ENCODE results near the gene ZBTB7A. TPM values are rescaled to one million over a fixed set of nuclear protein-coding genes. Genes with fewer than 3 reads are reported as not detected.

Gene ZBTB7A
- 9.3 TPM for polyA plus RNA-seq (2013, experiment 1 of 2)
- polyA plus RNA-seq (2013, experiment 2 of 2), result 10.2 TPM

DNA sequence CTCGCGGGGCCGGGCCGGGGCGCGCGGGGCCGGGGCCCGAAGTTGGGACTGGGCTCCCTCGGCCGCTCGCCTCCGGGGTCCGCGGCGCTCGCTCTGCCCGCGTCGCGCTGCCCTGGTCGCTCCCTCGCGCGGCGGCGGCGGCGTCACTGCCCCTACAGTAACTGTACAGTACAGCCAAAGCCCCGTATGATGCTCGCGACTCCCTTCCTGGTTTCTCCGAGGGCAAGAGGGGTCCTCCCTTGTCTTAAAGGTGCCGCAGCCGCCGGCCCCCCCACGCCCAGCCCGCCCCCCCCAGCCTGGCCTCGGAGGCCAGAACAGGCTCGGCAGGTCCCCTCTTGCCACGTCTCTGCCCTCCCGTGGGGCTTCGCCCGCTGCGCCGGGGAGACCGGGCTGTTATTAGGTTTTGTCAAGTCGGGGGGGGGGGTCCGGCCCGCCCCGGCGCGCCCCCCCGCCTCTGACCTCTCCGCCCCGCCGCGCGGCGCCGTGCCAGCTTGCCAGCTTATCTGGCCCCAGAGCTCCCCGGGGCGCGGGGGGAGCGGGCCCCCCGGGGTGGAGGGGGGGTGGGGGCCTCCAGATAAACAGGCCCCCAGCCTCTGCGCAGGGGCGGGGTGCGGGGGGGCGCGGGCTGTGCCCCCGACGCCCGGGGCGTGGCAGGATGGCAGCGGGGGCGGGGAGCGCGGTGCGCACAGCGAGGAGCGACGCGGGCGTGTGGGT lies at the start of gene ZBTB7A:
Gene ZBTB7A, minus strand, starts transcription at position 218 of the 714 bp plus-strand sequence. CDS start 11,667 bp downstream, outside the sequence.
- Histone ChIP-seq H2AFZ (ENCODE audit: low read length) (peak within 1 kb of the TSS; percentile 92), H3K36me3 (replicated peaks in 1 of 2; ENCODE audit: control insufficient read depth in 2 of 2, insufficient read depth in 2 of 2, low read length in 2 of 2) (peaks cover 2 to 6% of the 10 kb centered on the region in 2 donors), H3K27me3 (ENCODE audit: control insufficient read depth in 3 of 3, insufficient read depth in 3 of 3, low read depth in 1 of 3, low read length in 3 of 3) (peaks cover 4 to 21% (median 20%) of the 10 kb centered on the region in 3 experiments), H3K79me1 (ENCODE audit: low read depth, low read length) (peaks cover 20% of the 10 kb centered on the region), H3K14ac (ENCODE audit: low read length) (no peak within 1 kb of the TSS), H3K4me2 (ENCODE audit: insufficient read depth, low read length, poor library complexity, severe bottlenecking) (peak within 1 kb of the TSS; percentile 97), H2AK5ac (ENCODE audit: low read depth, low read length) (peak within 1 kb of the TSS; percentile 46), H3K4ac (ENCODE audit: low read length) (no peak within 1 kb of the TSS), H3K23ac (ENCODE audit: low read depth, low read length, poor library complexity) (peak within 1 kb of the TSS; percentile 39), H2BK5ac (ENCODE audit: low read length) (no peak within 1 kb of the TSS), H3K4me1 (ENCODE audit: control insufficient read depth in 2 of 2, insufficient read depth in 1 of 2, low read depth in 1 of 2, low read length in 2 of 2) (peaks cover 4 to 7% of the 10 kb centered on the region in 2 donors), H3K18ac (ENCODE audit: low read length) (peak within 1 kb of the TSS; percentile 94), H2BK120ac (ENCODE audit: low read depth, low read length) (peak within 1 kb of the TSS; percentile 81), H3K27ac (replicated peaks; ENCODE audit: low read length) (no peak within 1 kb of the TSS), H3K9me3 (replicated peaks in 1 of 2; ENCODE audit: control insufficient read depth in 2 of 2, insufficient read depth in 1 of 2, low read depth in 1 of 2, low read length in 2 of 2) (peaks cover 0 to 1% of the 10 kb centered on the region in 2 donors), H3K4me3 (ENCODE audit: low read length in 2 of 2) (peak within 1 kb of the TSS; percentile 59 to 82), H2BK15ac (ENCODE audit: low read length) (peak within 1 kb of the TSS; percentile 85), H2BK12ac (ENCODE audit: low read length) (peak within 1 kb of the TSS; percentile 22), H4K91ac (ENCODE audit: low read depth, low read length, poor library complexity) (no peak within 1 kb of the TSS), H3K9ac (ENCODE audit: low read depth, low read length, poor library complexity) (peak within 1 kb of the TSS; percentile 91), H4K8ac (ENCODE audit: low read depth, low read length) (no peak within 1 kb of the TSS)
- DNase-seq (ENCODE audit: low spot score), result no peak
- no CpG with 5 or more reads among the region's 85 CpGs for WGBS, 2 donors (ENCODE audit: extremely low coverage in 2 of 2, insufficient read length in 2 of 2, insufficient replicate concordance in 1 of 2)

DNA sequence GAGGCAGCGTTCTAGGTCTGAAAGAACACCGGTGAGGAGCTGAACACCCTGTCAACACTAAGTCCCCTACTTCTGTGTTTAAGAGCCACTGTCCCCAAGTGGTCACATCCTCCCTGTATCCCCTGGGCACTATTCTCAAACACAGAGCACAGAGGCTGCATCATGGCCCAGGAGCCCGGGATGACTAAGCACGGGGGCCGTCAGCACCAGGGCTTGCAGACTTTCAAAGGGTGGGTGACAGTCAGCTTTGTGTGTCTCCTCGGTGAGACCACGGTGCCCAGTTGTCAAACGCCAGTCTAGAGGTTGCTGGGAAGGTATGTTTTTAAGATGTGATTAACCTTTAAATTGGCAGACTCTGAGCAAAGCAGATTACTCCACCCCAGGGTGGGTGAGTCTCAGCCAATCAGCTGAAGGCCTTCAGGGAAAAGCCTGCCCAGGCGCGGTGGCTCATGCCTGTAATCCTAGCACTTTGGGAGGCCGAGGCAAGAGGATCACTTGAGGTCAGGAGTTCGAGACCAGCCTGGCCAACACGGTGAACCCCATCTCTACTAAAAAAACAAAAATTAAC lies 49.2 kb upstream of the ZBTB7A start:
- peak overlapping the region; percentile 21 for H3K9ac ChIP-seq (ENCODE audit: low read depth, low read length, poor library complexity)
- no peak overlapping the region for H2BK12ac ChIP-seq (ENCODE audit: low read length)
- H3K36me3 ChIP-seq (replicated peaks in 1 of 2; ENCODE audit: control insufficient read depth in 2 of 2, insufficient read depth in 2 of 2, low read length in 2 of 2), result peaks cover 46 to 82% of the 10 kb centered on the region in 2 donors
- H3K23ac ChIP-seq (ENCODE audit: low read depth, low read length, poor library complexity), result no peak overlapping the region
- H2BK120ac ChIP-seq (ENCODE audit: low read depth, low read length), result no peak overlapping the region
- no peak overlapping the region for H4K91ac ChIP-seq (ENCODE audit: low read depth, low read length, poor library complexity)
- H3K27ac ChIP-seq (replicated peaks; ENCODE audit: low read length), result no peak overlapping the region
- no peak overlapping the region for H3K14ac ChIP-seq (ENCODE audit: low read length)
- H2AK5ac ChIP-seq (ENCODE audit: low read depth, low read length), result no peak overlapping the region
- peak overlapping the region; percentile 39 for H2BK5ac ChIP-seq (ENCODE audit: low read length)
- H3K79me1 ChIP-seq (ENCODE audit: low read depth, low read length), result peaks cover 10% of the 10 kb centered on the region
- H3K27me3 ChIP-seq (ENCODE audit: control insufficient read depth in 3 of 3, insufficient read depth in 3 of 3, low read depth in 1 of 3, low read length in 3 of 3), result no peaks in the 10 kb centered on the region
- no peaks in the 10 kb centered on the region for H3K4me1 ChIP-seq (ENCODE audit: control insufficient read depth in 2 of 2, insufficient read depth in 1 of 2, low read depth in 1 of 2, low read length in 2 of 2)
- H2AFZ ChIP-seq (ENCODE audit: low read length), result no peak overlapping the region
- no peak overlapping the region for H2BK15ac ChIP-seq (ENCODE audit: low read length)
- H3K18ac ChIP-seq (ENCODE audit: low read length), result no peak overlapping the region
- peak overlapping the region; percentile 82 for H4K8ac ChIP-seq (ENCODE audit: low read depth, low read length)
- H3K4ac ChIP-seq (ENCODE audit: low read length), result no peak overlapping the region
- H3K9me3 ChIP-seq (replicated peaks in 1 of 2; ENCODE audit: control insufficient read depth in 2 of 2, insufficient read depth in 1 of 2, low read depth in 1 of 2, low read length in 2 of 2), result no peaks in the 10 kb centered on the region
- WGBS, 2 donors (ENCODE audit: extremely low coverage in 2 of 2, insufficient read length in 2 of 2, insufficient replicate concordance in 1 of 2), result no CpG with 5 or more reads among the region's 13 CpGs
- H3K4me2 ChIP-seq (ENCODE audit: insufficient read depth, low read length, poor library complexity, severe bottlenecking), result no peak overlapping the region
- no peak overlapping the region for H3K4me3 ChIP-seq (ENCODE audit: low read length in 2 of 2)
- DNase-seq (ENCODE audit: low spot score), result no peak

DNA sequence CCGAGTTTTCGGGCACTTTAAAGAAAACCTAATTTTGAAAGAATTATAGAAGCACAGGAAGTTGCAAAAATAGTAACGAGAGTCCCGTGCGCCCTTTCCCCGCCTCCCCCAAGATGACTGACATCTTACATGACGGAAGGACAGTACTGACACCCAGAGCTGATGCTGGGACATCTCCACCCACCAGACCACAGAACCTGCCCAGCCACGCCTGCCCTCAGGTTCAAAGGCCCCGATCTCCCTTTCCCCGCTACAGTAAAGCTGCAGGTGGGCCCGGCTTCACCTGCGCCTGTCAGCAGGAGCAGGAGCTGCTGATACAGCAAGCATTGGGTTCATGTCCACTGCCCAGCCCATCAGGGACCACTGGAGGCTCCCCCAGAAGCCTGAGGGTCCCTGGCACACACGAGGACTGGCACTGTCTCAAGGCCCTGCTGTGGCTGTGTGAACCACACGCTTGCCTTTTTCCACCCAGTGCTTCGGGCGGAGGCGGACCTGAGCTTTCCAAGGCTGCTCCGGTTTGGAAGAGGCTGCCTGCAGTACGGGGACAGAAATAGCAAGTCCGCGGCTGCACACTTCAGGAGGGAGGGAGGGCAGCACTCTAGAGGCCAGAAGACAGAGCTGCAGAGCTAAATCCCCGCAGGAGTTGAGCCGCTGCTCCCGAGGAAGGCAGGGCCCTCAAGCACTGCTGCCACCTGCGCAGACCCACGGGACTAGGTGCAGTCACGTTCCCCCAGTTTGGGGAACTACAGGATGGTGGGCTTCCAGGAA lies 48.5 kb upstream of the ZBTB7A start:
- H3K36me3 ChIP-seq (replicated peaks in 1 of 2; ENCODE audit: control insufficient read depth in 2 of 2, insufficient read depth in 2 of 2, low read length in 2 of 2), result peaks cover 52 to 83% of the 10 kb centered on the region in 2 donors

More for the DNA sequence above, 48.5 kb upstream of the ZBTB7A start:
- Histone ChIP-seq H2BK15ac (ENCODE audit: low read length) (no peak overlapping the region), H2BK5ac (ENCODE audit: low read length) (peak overlapping the region; percentile 39), H3K4ac (ENCODE audit: low read length) (no peak overlapping the region), H3K4me1 (ENCODE audit: control insufficient read depth in 2 of 2, insufficient read depth in 1 of 2, low read depth in 1 of 2, low read length in 2 of 2) (no peaks in the 10 kb centered on the region), H2AFZ (ENCODE audit: low read length) (no peak overlapping the region), H4K8ac (ENCODE audit: low read depth, low read length) (peak overlapping the region; percentile 82), H3K4me2 (ENCODE audit: insufficient read depth, low read length, poor library complexity, severe bottlenecking) (no peak overlapping the region), H3K9ac (ENCODE audit: low read depth, low read length, poor library complexity) (peak overlapping the region; percentile 21), H3K27me3 (ENCODE audit: control insufficient read depth in 3 of 3, insufficient read depth in 3 of 3, low read depth in 1 of 3, low read length in 3 of 3) (no peaks in the 10 kb centered on the region), H3K23ac (ENCODE audit: low read depth, low read length, poor library complexity) (peak overlapping the region; percentile 80), H2AK5ac (ENCODE audit: low read depth, low read length) (no peak overlapping the region), H4K91ac (ENCODE audit: low read depth, low read length, poor library complexity) (no peak overlapping the region), H3K9me3 (replicated peaks in 1 of 2; ENCODE audit: control insufficient read depth in 2 of 2, insufficient read depth in 1 of 2, low read depth in 1 of 2, low read length in 2 of 2) (no peaks in the 10 kb centered on the region), H3K79me1 (ENCODE audit: low read depth, low read length) (peaks cover 8% of the 10 kb centered on the region), H3K4me3 (ENCODE audit: low read length in 2 of 2) (no peak overlapping the region), H3K18ac (ENCODE audit: low read length) (no peak overlapping the region), H3K27ac (replicated peaks; ENCODE audit: low read length) (no peak overlapping the region), H3K14ac (ENCODE audit: low read length) (peak overlapping the region; percentile 71), H2BK120ac (ENCODE audit: low read depth, low read length) (no peak overlapping the region), H2BK12ac (ENCODE audit: low read length) (no peak overlapping the region)
- no CpG with 5 or more reads among the region's 27 CpGs for WGBS, 2 donors (ENCODE audit: extremely low coverage in 2 of 2, insufficient read length in 2 of 2, insufficient replicate concordance in 1 of 2)
- no peak for DNase-seq (ENCODE audit: low spot score)
